Effector memory CD4-positive, alpha-beta T cell (primary cell): ENCODE measurements around the gene RBM38.

Experiments
- DNase-seq, 3 donors: peaks; one replicate each; pipeline ENCODE4 v3.0.0-alpha.2; 2020
- H3K27ac ChIP-seq: 2 replicates; pipeline ENCODE4 v1.7.0; 2013; ENCODE audit warnings: mild to moderate bottlenecking, low read length, moderate library complexity; ENCODE audit not compliant: insufficient read depth, poor library complexity, severe bottlenecking
- H3K27me3 ChIP-seq: replicated peaks from 2 replicates; pipeline ENCODE4 v1.7.0; 2013; ENCODE audit warnings: mild to moderate bottlenecking, low read length; ENCODE audit not compliant: insufficient read depth, control insufficient read depth, poor library complexity, severe bottlenecking
- H3K36me3 ChIP-seq: 2 replicates; pipeline ENCODE4 v1.7.0; 2013; ENCODE audit warnings: mild to moderate bottlenecking, low read length, moderate library complexity; ENCODE audit not compliant: control insufficient read depth, insufficient read depth
- H3K4me1 ChIP-seq: 2 replicates; pipeline ENCODE4 v1.7.0; 2013; ENCODE audit warnings: low read length, mild to moderate bottlenecking; ENCODE audit not compliant: control insufficient read depth, insufficient read depth, poor library complexity, severe bottlenecking
- H3K4me3 ChIP-seq: 2 replicates; pipeline ENCODE4 v1.7.0; 2013; ENCODE audit warnings: low read length, low read depth, mild to moderate bottlenecking; ENCODE audit not compliant: insufficient read depth, poor library complexity, severe bottlenecking
- H3K9me3 ChIP-seq: 2 replicates; pipeline ENCODE4 v1.7.0; 2013; ENCODE audit warnings: mild to moderate bottlenecking, low read length, moderate library complexity; ENCODE audit not compliant: control insufficient read depth

The RBM38 gene

DNA sequence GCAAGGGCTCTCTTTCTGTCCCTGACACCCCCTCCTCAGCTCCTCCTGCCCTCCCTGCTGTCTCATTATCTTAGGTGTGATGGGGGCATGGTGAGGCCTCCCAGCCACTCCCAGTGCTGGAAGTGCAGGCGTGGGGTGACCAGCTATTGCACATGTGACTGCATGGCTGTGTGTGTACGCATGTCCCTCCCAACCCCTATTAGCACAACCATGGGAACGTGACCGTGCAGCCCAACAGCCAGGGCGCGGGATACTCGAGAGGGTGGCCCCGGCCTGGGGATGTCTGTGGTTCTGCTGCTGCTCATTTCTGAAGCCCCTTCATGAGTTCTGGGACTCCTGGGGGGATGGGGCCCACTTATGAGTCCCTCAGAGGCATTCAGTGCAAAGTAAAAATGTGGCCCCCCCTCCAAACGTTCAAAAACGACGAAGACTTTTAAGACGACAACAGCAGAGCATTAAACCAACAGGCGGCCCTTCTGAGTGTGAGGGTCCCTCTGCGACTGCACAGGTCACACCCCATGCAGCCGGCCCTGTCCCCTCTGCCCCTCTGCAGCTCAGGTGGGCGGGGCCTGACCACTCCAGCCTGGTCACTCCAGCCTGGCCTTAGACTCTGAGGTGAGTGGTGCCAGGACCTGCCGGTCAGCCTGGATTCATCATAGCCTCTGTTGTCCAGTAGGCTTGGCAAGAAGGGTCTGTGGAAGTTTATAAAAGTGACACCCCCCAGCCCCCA lies 51.1 kb downstream of the RBM38 start:
- Histone ChIP-seq H3K27me3 (no peaks in the 10 kb centered on the region), H3K4me3 (no peak overlapping the region), H3K9me3 (no peaks in the 10 kb centered on the region), H3K27ac (no peak overlapping the region), H3K36me3 (no peaks in the 10 kb centered on the region), H3K4me1 (no peaks in the 10 kb centered on the region)
- DNase-seq, result no peak

DNA sequence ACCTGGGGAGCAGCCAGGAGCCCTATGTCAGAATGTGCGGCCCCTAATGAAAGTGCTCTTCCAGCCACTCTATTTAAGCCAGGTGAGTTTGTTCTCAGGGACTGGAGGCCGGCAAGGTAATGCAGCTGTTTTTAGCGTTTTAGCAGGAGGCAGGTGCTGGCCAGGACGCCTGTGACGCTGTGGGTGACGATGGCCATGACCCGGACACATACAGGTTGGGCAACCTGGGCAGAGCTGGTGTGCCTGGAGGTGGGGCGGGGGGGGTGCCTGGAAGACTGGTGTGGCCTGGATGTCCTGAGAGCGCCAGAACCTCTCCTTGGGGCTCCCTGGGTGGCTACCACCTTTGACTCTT lies 51.7 kb downstream of the RBM38 start:
- DNase-seq, result no peak
- Histone ChIP-seq H3K4me1 (no peaks in the 10 kb centered on the region), H3K4me3 (no peak overlapping the region), H3K27ac (no peak overlapping the region), H3K9me3 (no peaks in the 10 kb centered on the region), H3K27me3 (no peaks in the 10 kb centered on the region), H3K36me3 (no peaks in the 10 kb centered on the region)

DNA sequence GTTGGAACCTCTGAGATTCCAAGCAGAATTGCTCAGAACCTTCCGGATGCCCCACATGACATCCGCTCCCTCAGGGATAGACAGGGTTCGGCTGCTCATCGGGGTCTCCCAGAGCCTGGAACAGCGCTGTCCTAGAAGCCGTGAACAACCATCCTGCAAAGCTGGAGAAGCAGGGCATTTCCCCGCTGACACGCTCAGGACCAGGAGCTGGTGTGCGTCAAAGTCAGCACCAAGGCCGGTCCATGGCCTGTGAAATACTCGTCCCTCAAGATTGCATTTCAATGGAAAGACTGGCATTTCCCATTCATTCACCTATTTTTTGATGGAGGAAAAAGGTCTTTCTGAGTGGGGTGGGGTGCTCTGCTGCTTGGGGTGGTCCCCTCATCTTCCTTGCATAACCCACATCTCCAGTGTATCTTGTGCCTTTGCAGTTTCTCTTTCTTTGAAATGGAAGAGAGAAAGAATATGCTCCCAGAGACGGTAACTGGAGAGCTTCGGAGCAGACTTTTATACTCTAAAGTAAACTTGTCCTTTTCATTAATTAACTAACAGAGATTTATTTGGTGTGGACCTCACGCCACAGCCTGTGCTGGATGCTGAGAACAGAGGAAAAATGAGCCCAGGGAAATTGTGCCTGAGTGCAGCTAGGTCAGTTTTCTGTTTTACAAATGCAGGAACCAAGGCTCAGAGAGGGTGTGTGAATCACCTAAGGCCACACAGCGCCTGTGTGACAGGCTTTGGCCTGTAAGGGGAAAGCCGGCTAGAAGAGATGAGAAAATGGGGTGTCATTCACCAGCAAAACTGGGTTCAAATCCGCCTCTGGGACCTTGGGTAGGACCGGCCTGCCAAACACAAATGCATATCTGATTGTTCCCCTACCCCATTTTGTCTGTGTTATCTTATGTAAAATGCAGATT lies 52.4 kb downstream of the RBM38 start:
- no peaks in the 10 kb centered on the region for H3K9me3 ChIP-seq
- DNase-seq, result no peak
- no peaks in the 10 kb centered on the region for H3K36me3 ChIP-seq
- no peaks in the 10 kb centered on the region for H3K27me3 ChIP-seq
- H3K4me1 ChIP-seq, result no peaks in the 10 kb centered on the region
- H3K27ac ChIP-seq, result no peak overlapping the region
- no peak overlapping the region for H3K4me3 ChIP-seq

DNA sequence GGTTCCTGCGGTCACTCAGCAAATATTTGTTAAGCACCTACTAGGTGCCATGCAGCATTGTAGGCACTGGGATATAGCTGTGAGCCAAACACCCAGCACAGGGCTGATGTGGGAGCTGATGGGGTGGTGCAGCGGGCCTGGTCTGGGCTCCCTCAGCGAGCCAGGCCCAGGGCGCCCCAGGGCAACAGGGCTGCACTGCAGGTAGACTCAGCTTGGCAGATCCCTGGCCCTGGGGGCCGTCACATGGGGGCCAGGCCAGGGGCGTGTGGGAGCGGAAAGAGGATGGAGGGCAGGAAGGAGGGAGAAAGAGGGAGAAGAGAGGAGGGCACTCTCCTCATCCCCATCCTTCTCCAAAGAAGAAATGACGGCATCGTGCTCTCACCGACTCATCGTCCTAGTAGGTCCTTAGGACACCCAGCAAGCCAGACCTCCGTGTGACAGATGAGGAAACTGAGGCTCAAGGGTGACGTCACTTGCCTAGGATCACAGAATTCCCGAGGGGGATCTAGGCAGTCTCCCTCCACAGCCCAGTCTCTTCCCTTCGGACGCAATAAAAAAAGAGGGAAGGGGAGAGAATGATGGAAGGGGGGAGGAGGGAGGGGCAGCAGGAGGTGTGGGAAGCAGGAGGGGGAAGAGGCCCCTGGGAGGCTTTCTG lies 53.3 kb downstream of the RBM38 start:
- H3K27ac ChIP-seq, result no peak overlapping the region
- DNase-seq, result no peak
- H3K4me1 ChIP-seq, result peaks cover 2% of the 10 kb centered on the region
- no peaks in the 10 kb centered on the region for H3K9me3 ChIP-seq
- no peaks in the 10 kb centered on the region for H3K27me3 ChIP-seq
- no peak overlapping the region for H3K4me3 ChIP-seq
- H3K36me3 ChIP-seq, result no peaks in the 10 kb centered on the region

DNA sequence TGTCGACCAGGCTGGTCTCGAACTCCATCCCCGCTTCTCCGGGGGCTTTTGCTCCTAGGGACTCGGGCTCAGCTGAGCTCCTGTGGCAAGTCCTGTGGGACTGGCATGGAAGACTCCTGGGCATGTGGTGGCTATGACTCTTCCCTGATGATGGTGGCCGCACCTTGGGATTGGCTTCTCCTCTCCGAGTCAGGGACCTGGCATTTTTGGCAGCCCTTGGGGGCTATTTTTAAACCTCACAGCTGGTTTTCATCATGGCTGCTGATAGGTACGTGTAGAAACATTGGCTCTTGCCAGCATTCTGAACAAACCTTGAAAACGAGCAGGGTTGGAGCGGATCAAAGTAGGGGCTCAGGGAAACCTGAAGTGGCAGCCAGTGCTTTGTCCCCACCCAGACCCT lies 54.1 kb downstream of the RBM38 start:
- no peaks in the 10 kb centered on the region for H3K27me3 ChIP-seq
- H3K36me3 ChIP-seq, result no peaks in the 10 kb centered on the region
- peaks cover 8% of the 10 kb centered on the region for H3K4me1 ChIP-seq
- H3K27ac ChIP-seq, result no peak overlapping the region
- H3K9me3 ChIP-seq, result no peaks in the 10 kb centered on the region
- no peak overlapping the region for H3K4me3 ChIP-seq
- no peak for DNase-seq

DNA sequence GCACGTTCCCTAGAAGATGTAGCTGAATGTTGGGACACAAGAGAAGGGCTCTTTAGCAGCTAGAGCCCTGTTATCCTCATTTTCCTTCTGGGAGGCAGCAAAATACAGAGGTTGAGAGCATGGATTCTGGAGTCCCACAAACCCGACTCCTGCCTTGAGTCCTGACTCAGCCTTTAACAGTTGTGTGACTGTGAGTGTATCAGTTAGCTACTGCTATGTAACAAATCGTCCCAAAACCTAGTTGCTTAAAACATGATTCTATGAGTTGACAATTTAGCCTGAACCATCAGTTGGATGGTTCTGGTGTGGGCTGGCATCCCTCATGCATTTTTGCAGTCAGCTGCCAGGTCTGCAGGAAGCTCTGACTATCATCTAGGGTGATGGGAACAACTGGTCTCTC lies 54.6 kb downstream of the RBM38 start:
- Histone ChIP-seq H3K27me3 (no peaks in the 10 kb centered on the region), H3K4me1 (peaks cover 12% of the 10 kb centered on the region), H3K27ac (no peak overlapping the region), H3K4me3 (no peak overlapping the region), H3K9me3 (no peaks in the 10 kb centered on the region), H3K36me3 (no peaks in the 10 kb centered on the region)
- DNase-seq, result no peak

DNA sequence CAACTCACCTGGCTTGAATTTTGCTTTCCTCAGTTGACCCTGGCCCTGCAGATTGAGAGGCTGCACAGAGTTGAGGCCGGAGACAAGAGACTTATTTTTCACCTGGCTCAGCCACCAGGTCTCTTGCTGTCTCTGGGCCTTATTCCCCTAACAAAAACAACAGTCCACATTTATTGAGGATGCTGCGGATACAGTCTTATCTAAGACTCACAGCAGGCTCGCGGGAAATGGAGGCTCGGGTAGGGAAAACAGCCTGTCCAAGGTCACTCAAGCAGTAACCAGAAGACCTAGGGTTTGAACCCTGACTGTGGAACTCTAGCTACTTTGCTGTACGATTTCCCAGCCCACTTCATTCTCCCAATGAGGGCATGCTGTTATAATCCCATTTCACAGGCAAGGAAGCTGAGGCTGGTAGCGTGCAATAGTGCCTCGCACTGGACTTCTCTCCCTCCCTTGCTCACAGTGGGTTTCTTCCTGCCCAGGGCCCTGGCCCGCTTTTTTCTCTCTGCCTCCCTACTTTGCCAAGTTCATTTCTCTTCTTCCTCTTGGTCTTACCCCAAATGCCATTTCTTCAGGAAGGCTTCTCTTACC lies 57.7 kb downstream of the RBM38 start:
- H3K27me3 ChIP-seq, result no peaks in the 10 kb centered on the region
- no peak overlapping the region for H3K27ac ChIP-seq
- no peaks in the 10 kb centered on the region for H3K36me3 ChIP-seq
- no peak overlapping the region for H3K4me3 ChIP-seq
- no peaks in the 10 kb centered on the region for H3K9me3 ChIP-seq
- peaks cover 21% of the 10 kb centered on the region for H3K4me1 ChIP-seq
- DNase-seq, result no peak

DNA sequence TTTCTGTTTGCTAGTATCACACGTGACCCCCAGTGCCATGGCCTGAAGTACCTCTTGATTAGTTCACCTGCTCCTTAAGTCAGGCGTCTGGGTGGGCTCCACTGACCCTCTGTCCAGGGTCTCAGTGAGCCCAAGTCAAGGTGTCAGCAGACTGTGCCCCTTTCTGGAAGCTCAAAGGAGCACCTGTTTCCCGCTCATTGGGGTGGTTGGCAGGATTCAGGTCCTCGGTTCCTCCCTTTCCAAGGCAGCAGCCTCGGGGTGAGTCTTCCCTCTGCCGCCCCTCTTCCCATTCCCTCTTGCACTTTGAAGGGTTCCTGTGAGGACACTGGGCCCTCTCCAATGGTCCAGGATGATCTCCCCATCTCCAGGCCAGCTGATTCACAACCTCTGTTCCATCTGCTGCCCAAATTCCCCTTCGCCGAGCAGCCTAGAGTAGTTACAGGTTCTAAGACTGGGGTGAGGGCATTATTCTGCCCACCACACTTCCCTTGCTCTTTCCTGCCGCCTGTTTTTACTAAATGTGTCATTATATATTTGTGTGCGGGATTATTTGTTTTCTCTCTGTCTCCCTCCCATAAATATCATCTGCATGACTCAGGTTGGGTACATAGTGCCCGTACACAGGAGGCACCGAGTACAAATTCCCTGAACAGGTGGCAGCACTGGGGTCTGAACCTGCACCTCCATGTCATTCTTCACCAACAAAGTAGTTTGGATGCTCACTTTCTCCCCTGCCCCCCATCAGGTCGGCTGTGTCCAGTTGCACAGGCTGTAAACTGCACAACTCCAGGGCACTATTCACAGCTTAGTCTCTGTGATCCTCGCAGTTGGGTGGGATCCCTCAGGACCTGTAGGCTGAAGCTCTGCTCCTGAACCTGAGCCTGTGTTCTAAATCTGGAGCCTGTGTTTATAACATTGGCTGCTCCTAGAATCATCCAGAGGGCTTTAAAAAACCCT lies 58.5 kb downstream of the RBM38 start:
- no peak overlapping the region for H3K4me3 ChIP-seq

DNA sequence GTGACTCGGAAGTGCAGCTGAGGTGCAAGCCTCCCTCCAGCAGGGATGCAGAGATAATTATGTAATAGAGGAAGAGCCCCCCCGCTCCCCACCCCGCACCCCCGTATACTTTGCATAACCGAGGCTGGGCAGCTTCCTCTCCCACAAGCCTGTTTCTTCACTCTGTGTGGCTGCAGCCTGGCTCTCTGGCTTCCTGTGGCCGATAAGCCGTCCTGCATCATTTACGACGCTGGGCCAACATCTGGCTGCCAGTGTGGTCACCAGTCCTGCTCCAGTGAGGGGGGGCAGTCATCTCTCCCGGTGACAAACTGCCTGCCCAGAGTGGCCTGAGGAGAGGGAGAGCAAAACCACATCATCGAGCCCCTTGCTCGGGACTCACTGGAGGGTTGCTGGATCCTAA lies 59.2 kb downstream of the RBM38 start:
- no peak overlapping the region for H3K27ac ChIP-seq

More for the DNA sequence above, 58.5 kb downstream of the RBM38 start:
- Histone ChIP-seq H3K27me3 (no peaks in the 10 kb centered on the region), H3K27ac (no peak overlapping the region), H3K9me3 (no peaks in the 10 kb centered on the region), H3K4me1 (peaks cover 21% of the 10 kb centered on the region), H3K36me3 (no peaks in the 10 kb centered on the region)
- no peak for DNase-seq

More for the DNA sequence above, 59.2 kb downstream of the RBM38 start:
- Histone ChIP-seq H3K4me3 (no peak overlapping the region), H3K4me1 (peaks cover 21% of the 10 kb centered on the region), H3K9me3 (no peaks in the 10 kb centered on the region), H3K27me3 (no peaks in the 10 kb centered on the region), H3K36me3 (no peaks in the 10 kb centered on the region)
- DNase-seq, result no peak
